ENCODE results near the gene CYP2A6.

The CYP2A6 gene

GRCh38 chr19:40801426-40802299 is 48.6 kb downstream of the CYP2A6 start:
- DNase-seq = no peak

DNA sequence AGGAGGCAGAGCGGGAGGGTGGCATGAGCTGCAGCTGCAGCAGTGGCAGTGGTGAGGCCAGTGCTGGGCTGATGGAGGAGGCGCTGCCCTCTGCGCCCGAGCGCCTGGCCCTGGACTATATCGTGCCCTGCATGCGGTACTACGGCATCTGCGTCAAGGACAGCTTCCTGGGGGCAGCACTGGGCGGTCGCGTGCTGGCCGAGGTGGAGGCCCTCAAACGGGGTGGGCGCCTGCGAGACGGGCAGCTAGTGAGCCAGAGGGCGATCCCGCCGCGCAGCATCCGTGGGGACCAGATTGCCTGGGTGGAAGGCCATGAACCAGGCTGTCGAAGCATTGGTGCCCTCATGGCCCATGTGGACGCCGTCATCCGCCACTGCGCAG is 49.3 kb downstream of the CYP2A6 start:
- DNase-seq = no peak

GRCh38 chr19:40800339-40800996 is 49.8 kb downstream of the CYP2A6 start:
- DNase-seq = no peak

- no peak for DNase-seq
Measured at GRCh38 chr19:40799558-40800338, 50.5 kb downstream of the CYP2A6 start.

GRCh38 chr19:40798683-40799557 is 51.3 kb downstream of the CYP2A6 start, which contains the start of gene EGLN2:
Gene EGLN2 (plus strand): TSS chr19:40799191. CDS start chr19:40800573, 1,382 bp downstream.
- DNase-seq = peak; percentile 100

DNA sequence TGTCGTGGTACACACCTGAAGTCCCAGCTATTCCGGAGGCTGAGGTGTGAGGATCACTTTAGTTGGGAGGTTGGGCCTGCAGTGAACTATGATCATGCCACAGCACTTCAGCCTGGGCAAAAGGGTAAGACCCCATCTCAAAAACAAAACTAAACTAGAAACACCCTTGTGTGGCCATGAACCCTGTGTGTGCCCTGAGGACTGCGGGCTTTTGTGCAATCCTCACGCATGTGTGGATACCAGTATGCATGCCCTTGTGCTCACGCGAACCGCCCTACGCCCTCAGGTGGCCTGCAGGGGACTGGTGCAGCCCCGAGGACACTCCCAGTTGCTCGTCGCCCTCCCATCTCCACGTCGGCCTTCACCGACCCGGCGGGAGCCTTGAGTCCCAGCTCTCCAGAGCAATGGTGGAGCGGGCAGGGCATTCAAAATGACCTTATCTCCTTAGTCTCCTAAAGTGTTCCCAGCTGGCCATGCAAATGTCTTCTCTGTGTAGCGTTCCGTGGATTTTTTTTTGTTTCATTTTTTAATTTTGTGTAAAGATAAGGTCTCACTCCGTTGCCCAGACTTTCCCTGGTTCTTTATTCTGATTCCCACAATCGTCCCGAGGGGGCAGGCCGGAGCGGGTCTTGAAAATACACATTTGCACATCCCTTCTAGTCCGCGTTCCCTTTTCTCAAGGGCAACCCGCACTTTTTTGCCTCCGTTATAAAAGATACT is 52.1 kb downstream of the CYP2A6 start:
- peak; percentile 63 for DNase-seq

DNA sequence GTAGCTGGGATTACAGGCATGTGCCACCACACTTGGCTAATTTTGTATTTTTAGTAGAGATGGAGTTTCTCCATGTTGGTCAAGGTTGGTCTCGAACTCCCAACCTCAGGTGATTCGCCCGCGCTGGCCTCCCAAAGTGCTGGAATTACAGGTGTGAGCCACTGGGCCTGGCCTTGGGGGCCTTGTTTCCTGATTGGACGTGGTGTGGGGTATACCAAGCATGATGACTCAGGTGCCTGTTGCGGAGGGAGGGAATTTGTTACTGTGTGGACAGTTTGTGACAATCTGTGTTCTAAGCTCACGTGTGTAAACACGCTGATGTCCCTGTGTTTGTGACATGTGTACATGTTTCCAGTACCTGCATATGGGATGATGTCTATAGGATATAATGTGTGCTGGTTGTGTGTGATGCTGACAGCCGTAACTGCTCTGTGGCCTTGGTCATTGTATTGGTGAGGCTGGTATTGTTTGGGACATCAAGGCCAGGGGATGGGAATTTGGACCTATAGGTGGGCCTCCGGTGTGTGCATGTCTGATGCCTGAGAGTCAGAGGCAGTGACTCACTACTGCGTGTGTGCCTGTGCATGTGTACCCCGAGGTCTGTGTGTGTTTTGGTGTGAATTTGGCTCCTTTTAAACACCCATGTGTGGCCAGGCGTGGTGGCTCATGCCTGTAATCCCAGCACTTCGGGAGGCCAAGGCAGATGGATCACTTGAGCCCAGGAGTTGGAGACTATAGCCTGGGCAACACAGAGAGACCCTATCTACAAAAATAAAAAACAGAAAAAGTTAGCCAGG is 52.9 kb downstream of the CYP2A6 start:
- DNase-seq = no peak
